Activated effector memory CD4-positive, alpha-beta T cell treated with Interleukin-2 at 50 U/mL for 16 hours (primary cell): Measurements from ENCODE around the gene NRTN.

Source experiments
- DNase-seq: peaks from one replicate; pipeline ENCODE4 v3.0.0-alpha.2; 2020

NRTN gene

DNA sequence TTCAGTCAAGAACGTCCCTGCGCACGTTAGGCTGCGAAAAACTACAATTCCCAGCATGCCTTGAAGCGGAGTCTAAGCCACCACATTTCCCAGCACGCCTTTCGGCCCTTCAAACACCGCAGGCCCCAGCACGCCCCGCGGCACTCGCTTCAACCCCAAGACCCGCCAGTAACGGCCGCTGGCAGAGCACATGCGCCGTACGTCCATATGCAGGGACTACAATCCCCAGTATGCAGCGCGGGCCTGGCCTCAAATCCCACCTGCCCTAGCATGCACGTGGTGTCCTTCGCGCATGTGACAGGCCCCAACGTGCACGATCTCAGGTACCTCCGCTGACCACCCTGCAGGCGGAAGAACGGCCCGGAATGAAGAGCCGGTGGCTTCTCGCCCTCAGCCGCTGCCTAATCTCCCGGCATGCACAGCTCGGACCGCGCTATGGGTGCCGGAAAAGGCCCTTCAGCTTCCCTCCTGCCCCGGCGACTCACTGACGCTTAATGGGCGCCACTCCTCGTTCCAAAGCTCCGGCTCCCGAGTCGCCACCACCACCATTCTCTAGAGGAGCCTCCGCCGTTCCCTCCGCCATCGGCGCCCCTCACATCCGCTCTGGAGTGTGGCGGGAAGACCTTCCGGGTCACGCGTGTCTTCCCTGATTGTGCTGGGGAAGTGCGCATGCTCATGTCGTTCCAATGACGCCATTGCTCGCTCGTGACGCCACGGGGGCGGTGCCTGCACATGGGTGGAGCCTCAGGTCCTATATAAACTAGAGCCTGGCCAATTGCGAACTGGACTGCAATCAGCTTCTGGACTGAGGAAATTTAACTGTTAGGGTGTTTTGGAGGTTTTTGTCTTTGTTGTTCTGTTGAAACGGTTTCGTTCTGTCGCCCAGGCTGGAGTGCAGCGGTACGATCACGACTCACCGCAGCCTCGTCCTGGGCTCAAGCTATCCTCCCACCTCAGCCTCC lies 14.0 kb upstream of the NRTN start, which contains the start of gene DUS3L:
TSS of gene DUS3L (minus strand) at position 605 of the 962 bp plus-strand sequence. CDS start at position 583, 22 bp downstream.
- DNase-seq: peak; percentile 91

DNA sequence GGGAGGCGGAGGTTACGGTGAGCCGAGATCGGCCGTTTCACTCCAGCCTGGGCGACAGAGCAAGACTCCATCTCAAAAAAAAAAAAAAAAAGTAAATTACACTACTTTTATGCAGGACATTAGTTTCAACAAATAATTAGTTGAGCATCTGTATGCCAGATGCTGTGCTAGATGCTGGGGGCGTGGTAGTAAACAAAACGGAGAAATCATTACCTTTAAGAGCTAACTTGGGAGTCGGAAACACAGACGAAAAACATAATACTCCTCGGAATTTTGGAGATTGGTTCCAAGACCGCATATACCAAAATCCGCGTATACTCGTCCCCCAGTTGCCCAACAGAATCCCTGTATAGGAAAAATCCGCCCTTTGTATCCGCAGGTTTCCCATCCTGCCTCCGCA lies 12.6 kb upstream of the NRTN start:
- no peak for DNase-seq

GRCh38 chr19:5793188-5793587 lies 11.7 kb upstream of the NRTN start:
- no peak for DNase-seq

DNA sequence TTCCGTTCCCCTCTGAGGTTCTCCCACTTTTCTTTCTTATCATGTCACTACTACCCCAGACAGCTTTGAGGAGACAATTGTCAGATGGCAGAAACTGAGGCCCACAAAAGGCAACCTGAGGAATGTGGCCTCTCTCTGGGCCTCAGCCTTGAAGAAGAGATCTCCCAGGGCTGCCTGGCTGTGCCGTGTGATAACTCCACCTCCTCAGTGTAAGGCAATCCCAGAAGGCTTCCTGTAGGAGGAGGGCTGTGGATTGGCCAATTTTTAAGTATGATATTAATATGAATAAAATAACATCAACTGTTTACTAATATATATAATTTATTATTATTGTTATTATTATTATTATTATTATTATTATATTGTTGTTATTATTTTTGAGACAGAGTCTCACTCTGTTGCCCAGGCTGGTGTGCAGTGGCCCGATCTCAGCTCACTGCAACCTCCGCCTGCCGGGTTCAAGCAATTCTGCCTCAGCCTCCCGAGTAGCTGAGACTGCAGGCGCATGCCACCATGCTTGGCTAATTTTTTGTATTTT lies 9.4 kb upstream of the NRTN start:
- DNase-seq: no peak

- no peak for DNase-seq
Measured at GRCh38 chr19:5798244-5798643, 6.6 kb upstream of the NRTN start.

GRCh38 chr19:5799247-5800241 lies 5.3 kb upstream of the NRTN start:
- DNase-seq: no peak

DNA sequence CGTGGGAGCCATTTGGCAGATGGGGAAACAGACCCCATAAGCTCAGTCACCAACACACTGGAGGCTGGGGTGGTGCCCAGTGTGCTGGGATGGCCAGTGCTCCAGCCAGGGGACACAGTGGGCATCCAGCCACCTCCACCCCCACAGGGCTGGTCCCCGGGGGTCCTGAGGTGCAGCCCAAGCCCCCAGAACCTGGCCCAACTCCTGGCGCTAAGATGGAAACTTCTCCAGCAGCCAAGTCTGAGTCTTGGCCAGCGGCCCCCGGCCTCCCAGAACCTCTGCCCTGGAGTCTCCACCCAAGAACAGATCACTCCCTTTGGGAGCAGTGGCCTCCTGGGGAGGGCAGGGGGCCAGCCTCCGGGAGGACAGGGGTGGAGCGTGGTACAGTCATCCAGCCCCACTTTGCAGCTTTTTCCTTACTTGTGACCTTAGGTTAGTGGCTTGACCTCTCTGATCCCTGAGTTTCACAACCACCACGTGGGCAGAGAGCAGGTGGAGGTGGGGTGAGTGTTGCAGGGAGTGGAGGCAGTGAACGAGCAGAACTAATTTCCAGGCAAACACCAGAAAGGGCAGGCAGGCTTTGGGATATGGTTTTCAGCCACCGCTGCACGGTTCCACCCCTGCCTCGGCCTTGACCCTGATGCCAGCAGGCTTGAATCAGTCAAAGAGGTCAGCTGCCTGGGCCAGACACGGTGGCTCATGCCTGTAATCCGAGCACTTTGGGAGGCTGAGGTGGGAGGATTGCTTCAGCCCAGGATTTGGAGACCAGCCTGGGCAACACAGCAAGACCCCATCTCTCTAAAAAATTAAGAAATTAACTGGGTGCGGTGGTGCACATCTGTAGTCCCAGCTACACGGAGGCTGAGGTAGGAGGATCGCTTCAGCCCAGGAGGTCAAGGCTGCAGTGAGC lies 4.3 kb upstream of the NRTN start:
- no peak for DNase-seq

DNA sequence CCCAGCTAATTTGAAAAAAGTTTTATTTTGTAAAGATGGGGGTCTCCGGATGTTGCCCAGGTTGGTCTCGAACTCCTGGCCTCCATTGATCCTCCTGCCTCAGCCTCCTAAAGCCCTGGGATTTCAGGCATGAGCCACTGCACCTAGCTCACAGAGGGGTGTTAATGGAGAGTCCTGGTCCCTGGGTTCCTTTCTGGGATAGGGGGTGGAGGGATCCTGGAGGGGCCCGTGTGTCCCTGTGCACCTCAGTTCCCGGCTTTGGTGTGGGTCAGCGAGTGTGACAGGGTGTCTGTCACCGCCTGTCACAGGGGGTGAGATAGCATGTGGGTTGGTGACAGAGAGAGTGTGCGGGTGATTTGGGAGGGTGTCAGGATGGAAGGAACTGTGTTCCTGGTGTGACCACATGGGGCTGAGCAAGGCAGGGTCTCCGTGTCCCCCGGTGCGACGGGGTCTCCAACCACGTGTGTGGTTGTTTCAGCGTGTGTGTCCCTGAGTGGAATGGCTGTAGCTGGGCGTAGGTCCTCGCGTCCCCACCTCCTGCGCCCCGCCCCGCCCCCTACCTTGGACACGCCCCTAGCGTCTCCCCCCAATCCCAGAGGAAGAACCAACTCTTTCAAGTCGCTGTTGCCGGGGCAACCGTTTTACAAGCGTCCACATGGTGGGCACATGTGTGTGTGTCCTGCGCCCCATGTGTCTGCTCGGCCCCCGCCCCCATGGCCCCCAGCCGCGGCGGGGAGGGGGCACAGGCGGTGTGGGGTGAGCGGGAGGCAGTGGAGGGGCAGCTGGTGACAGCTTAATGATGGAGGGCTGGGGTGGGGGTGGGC lies 2.9 kb upstream of the NRTN start:
- no peak for DNase-seq

- DNase-seq: no peak
Measured at GRCh38 chr19:5803441-5803751, 1.5 kb upstream of the NRTN start.

DNA sequence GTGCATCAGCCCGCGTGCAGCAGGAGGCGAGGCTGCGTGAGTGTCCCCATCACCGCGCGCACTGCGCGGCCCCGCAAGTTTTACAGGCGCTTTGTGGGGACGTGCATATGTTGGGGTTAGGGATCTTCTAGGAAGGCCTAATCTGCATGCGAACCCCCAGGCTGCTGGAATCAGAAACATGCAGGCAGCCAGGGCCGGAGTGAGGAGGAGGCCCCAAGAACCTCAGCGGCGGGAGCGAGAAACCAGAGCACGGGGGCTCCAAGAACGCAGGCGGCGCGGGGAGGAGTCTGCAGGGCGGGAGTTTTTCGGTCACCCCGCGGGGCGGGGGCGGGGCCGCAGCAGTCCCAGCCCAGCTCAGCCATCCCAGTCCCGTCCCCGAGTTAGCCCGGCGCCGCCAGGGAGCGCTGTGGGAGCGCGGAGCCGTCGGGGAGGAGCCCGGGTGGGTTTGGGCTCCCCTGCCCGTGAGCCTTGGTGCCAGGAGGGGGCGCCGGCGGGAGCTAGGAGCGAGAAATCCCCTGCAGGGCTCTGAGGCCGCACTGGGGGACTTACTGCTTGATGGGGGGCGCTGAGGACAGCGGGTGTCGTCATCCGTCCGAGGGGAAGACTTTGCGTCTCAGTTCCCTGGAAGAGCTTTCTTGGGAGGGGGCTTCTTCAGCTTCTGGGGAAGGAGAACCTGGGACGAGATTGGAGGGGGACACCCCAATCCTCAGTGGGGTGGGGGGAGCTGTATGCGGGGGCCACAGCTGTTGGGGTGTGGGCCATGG lies 933 bp upstream of the NRTN start:
- peak; percentile 83 for DNase-seq

GRCh38 chr19:5805462-5806132 lies 730 bp downstream of the NRTN start:
- peak; percentile 33 for DNase-seq

DNA sequence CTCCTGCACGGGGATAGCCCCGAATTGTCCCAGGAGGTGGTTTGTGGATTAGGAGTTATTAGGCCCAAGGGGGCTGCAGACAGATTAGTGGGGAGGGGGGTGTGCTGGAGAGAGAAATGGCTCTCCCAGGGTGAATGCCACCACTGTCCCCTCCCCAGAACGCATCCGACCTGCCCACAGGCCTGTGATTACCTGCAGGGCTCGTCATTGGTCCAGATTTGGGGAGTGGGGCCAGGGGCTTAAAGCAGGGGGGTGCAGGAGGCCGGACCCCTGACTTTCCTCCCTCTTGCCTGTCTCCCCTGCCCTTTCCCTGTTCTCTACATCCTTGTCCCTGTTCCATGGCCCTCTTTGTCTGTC lies 1.2 kb downstream of the NRTN start:
- no peak for DNase-seq

GRCh38 chr19:5806905-5807304 lies 2.0 kb downstream of the NRTN start:
- no peak for DNase-seq

DNA sequence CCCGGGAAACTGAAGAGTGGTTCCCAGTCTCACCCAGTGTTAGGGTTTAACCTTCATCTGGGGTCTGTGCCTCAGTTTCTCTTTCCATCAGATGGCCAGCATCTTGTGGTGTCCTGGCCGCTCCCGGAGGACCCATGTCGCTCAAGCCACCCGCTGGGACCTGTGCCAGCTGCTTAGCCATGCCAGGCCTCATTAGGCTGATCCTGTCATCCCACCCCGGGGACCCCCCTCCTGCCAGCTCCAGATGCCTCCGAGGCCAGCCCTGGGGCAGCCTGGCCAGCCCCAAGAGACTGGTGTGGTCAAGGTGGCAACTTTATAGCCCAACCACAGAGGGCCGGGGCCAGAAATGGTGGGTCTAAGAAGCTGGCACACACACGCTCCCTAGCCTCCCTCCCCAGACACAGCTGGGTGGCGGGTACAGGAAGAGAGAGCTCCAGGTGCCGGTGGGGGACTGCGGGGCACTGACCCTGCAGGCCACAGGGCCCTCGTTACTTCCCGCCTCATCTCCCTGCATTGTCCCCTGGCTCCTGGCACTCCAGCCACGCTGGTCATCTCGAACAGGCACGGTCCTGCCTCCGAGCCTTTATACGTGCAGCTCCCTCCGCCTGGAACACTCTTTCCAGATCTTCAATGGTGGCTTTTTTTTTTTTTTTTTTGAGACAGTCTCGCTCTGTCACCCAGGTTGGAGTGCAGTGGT lies 3.4 kb downstream of the NRTN start:
- no peak for DNase-seq

DNA sequence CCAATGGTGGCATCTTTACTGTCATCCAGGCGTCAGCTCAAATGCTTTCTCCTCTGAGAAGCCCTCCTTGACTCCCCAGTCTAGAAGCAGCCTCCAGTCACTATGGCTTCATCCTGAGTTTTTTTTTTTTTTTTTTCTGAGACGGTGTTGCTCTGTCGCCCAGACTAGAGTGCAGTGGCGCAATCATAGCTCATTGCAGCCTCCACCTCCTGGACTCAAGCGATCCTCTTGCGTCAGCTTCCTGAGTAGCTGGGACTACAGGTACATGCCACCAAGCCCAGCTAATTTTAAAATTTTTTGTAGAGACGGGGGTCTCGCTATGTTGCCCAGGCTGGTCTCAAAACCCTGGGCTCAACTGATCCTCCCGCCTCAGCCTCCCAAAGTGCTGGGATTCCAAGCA lies 4.2 kb downstream of the NRTN start:
- DNase-seq: no peak

GRCh38 chr19:5809469-5809868 lies 4.6 kb downstream of the NRTN start:
- no peak for DNase-seq

- no peak for DNase-seq
Measured at GRCh38 chr19:5811117-5811516, 6.2 kb downstream of the NRTN start.

GRCh38 chr19:5814123-5814851 lies 9.4 kb downstream of the NRTN start:
- DNase-seq: no peak

- no peak for DNase-seq
Measured at GRCh38 chr19:5814852-5815246, 10.0 kb downstream of the NRTN start.
